Activated B cell treated with CpG ODN at 0.5 μM for 24 hours (primary cell): ENCODE data around the gene ATP6V0E2. TPM values are rescaled to one million over a fixed set of nuclear protein-coding genes. Genes with fewer than 3 reads are reported as not detected.

ENCODE experiments used
- ATAC-seq: fragments of 200-7000 bp; cut with Tn5 transposase; one replicate; pipeline ENCODE4 v1.10.0; 2021; ENCODE audit warnings: low read depth, mild to moderate bottlenecking, moderate library complexity
- CTCF ChIA-PET: fragments of 350-600 bp; sonication (Branson Sonifier 250); formaldehyde crosslinking; loops from one replicate; lab custom pipeline; 2021; ENCODE audit warnings: antibody characterized with exemption; lab: Charles Lee
- POLR2A ChIA-PET: fragments of 350-600 bp; sonication (Branson Sonifier 250); formaldehyde crosslinking; loops from one replicate; lab custom pipeline; 2021; ENCODE audit warnings: antibody characterized with exemption; lab: Charles Lee
- DNase-seq: peaks from one replicate; pipeline ENCODE4 v3.0.0; 2022
- H3K27ac Mint-ChIP-seq: one replicate; pipeline ENCODE4 v1.8.0; 2020; ENCODE audit warnings: mixed read lengths
- H3K27me3 Mint-ChIP-seq: one replicate; pipeline ENCODE4 v1.8.0; 2021; ENCODE audit warnings: mixed read lengths
- H3K36me3 Mint-ChIP-seq: one replicate; pipeline ENCODE4 v1.8.0; 2021; ENCODE audit warnings: low read depth, mixed read lengths
- H3K4me1 Mint-ChIP-seq: one replicate; pipeline ENCODE4 v1.8.0; 2021; ENCODE audit warnings: mixed read lengths
- H3K4me3 Mint-ChIP-seq: one replicate; pipeline ENCODE4 v1.8.0; 2020; ENCODE audit warnings: mild to moderate bottlenecking, mixed read lengths
- H3K9me3 Mint-ChIP-seq: one replicate; pipeline ENCODE4 v1.8.0; 2020; ENCODE audit warnings: mixed read lengths
- CTCF ChIP-seq: fragments of 200-600 bp; IDR thresholded peaks from one replicate; pipeline ENCODE4 v1.8.0; 2022; ENCODE audit warnings: antibody characterized with exemption, mild to moderate bottlenecking
- intact Hi-C: fragments of 100-400 bp; cut with micrococcal nuclease; formaldehyde crosslinking; loops from one replicate; pipeline ENCODE4 v1.15.1; 2024
- total RNA-seq: library from RNA; stranded (reverse); gene quantifications from 2 replicates; pipeline ENCODE4 v1.2.3, GENCODE V29; 2022

The ATP6V0E2 gene
- total RNA-seq, 1 donor from 2014 or later: 9.1 TPM

- DNase-seq (no peak), ATAC-seq (no peak)
- Mint-ChIP-seq H3K36me3 (peaks cover 10% of the 10 kb centered on the region), H3K4me3 (no peak overlapping the region), H3K9me3 (no peaks in the 10 kb centered on the region), H3K27ac (no peak overlapping the region), H3K4me1 (peaks cover 7% of the 10 kb centered on the region), H3K27me3 (no peaks in the 10 kb centered on the region)
- ChIA-PET POLR2A (no interaction called here), CTCF (no interaction called here)
- intact Hi-C loops: no loop called here
- no peak for TF ChIP-seq CTCF
Measured at GRCh38 chr7:149880638-149881311, 7.0 kb downstream of the ATP6V0E2 start.

- Mint-ChIP-seq H3K27ac (no peak overlapping the region), H3K4me3 (no peak overlapping the region), H3K27me3 (no peaks in the 10 kb centered on the region), H3K9me3 (no peaks in the 10 kb centered on the region), H3K4me1 (peaks cover 14% of the 10 kb centered on the region), H3K36me3 (peaks cover 8% of the 10 kb centered on the region)
- ChIA-PET CTCF (no interaction called here), POLR2A (no interaction called here)
- ATAC-seq (no peak), DNase-seq (no peak)
- no peak for TF ChIP-seq CTCF
- intact Hi-C loops: no loop called here
Measured at GRCh38 chr7:149881328-149882247, 7.8 kb downstream of the ATP6V0E2 start.

- no peak overlapping the region for H3K27ac Mint-ChIP-seq
- H3K27me3 Mint-ChIP-seq: no peaks in the 10 kb centered on the region
- intact Hi-C loops: no loop called here
- POLR2A ChIA-PET: no interaction called here
- H3K9me3 Mint-ChIP-seq: no peaks in the 10 kb centered on the region
- CTCF ChIA-PET: interaction anchor here (1.0 to 1.5 kb wide), 3 partner anchors 11 to 43 kb away, joined by 3 to 5 read pairs (median 4); no protein-coding TSS in a partner anchor
- no peak for DNase-seq
- no peak for ATAC-seq
- TF ChIP-seq CTCF: no peak
- peaks cover 6% of the 10 kb centered on the region for H3K36me3 Mint-ChIP-seq
- H3K4me1 Mint-ChIP-seq: peaks cover 19% of the 10 kb centered on the region
- H3K4me3 Mint-ChIP-seq: no peak overlapping the region
Measured at GRCh38 chr7:149882248-149883047, 8.7 kb downstream of the ATP6V0E2 start.

GRCh38 chr7:149883048-149883438, 9.3 kb downstream of the ATP6V0E2 start:
- intact Hi-C loops: no loop called here
- no peaks in the 10 kb centered on the region for H3K27me3 Mint-ChIP-seq
- ATAC-seq (no peak), DNase-seq (no peak)
- ChIA-PET POLR2A (no interaction called here), CTCF (interaction anchor here (1.0 to 1.5 kb wide), 3 partner anchors 11 to 43 kb away, joined by 3 to 5 read pairs (median 4); no protein-coding TSS in a partner anchor)
- H3K36me3 Mint-ChIP-seq: peaks cover 2% of the 10 kb centered on the region
- H3K27ac Mint-ChIP-seq: no peak overlapping the region
- no peaks in the 10 kb centered on the region for H3K9me3 Mint-ChIP-seq
- no peak overlapping the region for H3K4me3 Mint-ChIP-seq
- peaks cover 21% of the 10 kb centered on the region for H3K4me1 Mint-ChIP-seq
- TF ChIP-seq CTCF: no peak
